B cell (primary cell): ENCODE data around the gene COL9A3.

Source experiments
- CTCF ChIP-seq: fragments of 200-600 bp; IDR thresholded peaks from one replicate; pipeline ENCODE4 v1.8.0; 2022; ENCODE audit warnings: antibody characterized with exemption, mild to moderate bottlenecking
- EZH2 ChIP-seq: IDR thresholded peaks from 2 replicates; pipeline ENCODE4 v1.6.1; 2012; ENCODE audit warnings: borderline replicate concordance, low read depth, mild to moderate bottlenecking, moderate library complexity, low read length; ENCODE audit not compliant: insufficient read depth, poor library complexity, severe bottlenecking

GRCh38 chr20:62811320-62811719 lies 5.5 kb upstream of the COL9A3 start:
- TF ChIP-seq CTCF: no peak
- TF ChIP-seq EZH2: no peak
